H1 (cell line): Measurements from ENCODE around the gene CYB5R3. TPM values are rescaled to one million over a fixed set of nuclear protein-coding genes. Genes with fewer than 3 reads are reported as not detected.
A peak's percentile ranks its signal among the peaks of the same experiment; 100 is the strongest.

ENCODE experiments used
- CTCF ChIA-PET: fragments of 300-600 bp; sonication (Branson Sonifier 250); formaldehyde crosslinking; loops from one replicate; lab custom pipeline; 2021; ENCODE audit not compliant: partially characterized antibody; lab: Charles Lee
- POLR2A ChIA-PET: fragments of 300-600 bp; sonication (Branson Sonifier 250); formaldehyde crosslinking; loops from one replicate; lab custom pipeline; 2021; ENCODE audit warnings: inconsistent platforms; ENCODE audit not compliant: partially characterized antibody; lab: Charles Lee
- DNase-seq, 2 experiments: peaks; one replicate each; pipeline versions ENCODE4 v3.0.0 to v3.0.0-alpha.2; 2010 to 2022; ENCODE audit warnings: low spot score in 2 of 2, low read depth in 1 of 2, mixed read lengths in 1 of 2
- FAIRE-seq: peaks from 2 replicates; lab custom pipeline; 2011; peaks lifted over from hg19 to GRCh38; lab: Jason Lieb, UNC
- H2AFZ ChIP-seq: 2 replicates; pipeline ENCODE4 v1.8.1; 2012; ENCODE audit warnings: low read length, inconsistent platforms
- H2AK5ac ChIP-seq: 2 replicates; pipeline ENCODE4 v1.6.1; 2013; ENCODE audit warnings: low read depth, low read length
- H2BK120ac ChIP-seq: replicated peaks from 2 replicates; pipeline ENCODE3; 2013; ENCODE audit warnings: low read depth, low read length, inconsistent platforms
- H2BK12ac ChIP-seq: 2 replicates; pipeline ENCODE4 v1.6.1; 2013; ENCODE audit warnings: low read depth, low read length
- H2BK15ac ChIP-seq: 2 replicates; pipeline ENCODE4 v1.6.1; 2013; ENCODE audit warnings: low read length
- H2BK20ac ChIP-seq: 2 replicates; pipeline ENCODE4 v1.6.1; 2013; ENCODE audit warnings: low read length
- H2BK5ac ChIP-seq: 2 replicates; pipeline ENCODE4 v1.6.1; 2013; ENCODE audit warnings: low read depth, low read length
- H3K14ac ChIP-seq: 2 replicates; pipeline ENCODE4 v1.6.1; 2013; ENCODE audit warnings: inconsistent platforms; ENCODE audit not compliant: insufficient read length
- H3K18ac ChIP-seq: 2 replicates; pipeline ENCODE4 v1.6.1; 2013; ENCODE audit warnings: low read length; ENCODE audit errors: extremely low read depth
- H3K23ac ChIP-seq: 2 replicates; pipeline ENCODE4 v1.6.1; 2013; ENCODE audit warnings: inconsistent platforms; ENCODE audit not compliant: insufficient read length
- H3K23me2 ChIP-seq: 2 replicates; pipeline ENCODE4 v1.6.1; 2013; ENCODE audit warnings: low read depth, low read length
- H3K27ac ChIP-seq: 2 replicates; pipeline ENCODE4 v1.6.1; 2011; ENCODE audit warnings: low read depth, low read length, inconsistent platforms
- H3K27me3 ChIP-seq, 4 experiments: replicated peaks in 1 of 4; 1 replicate in 1 of 4; 2 replicates in 3 of 4; pipeline versions ENCODE4 v1.6.1 to v1.8.1; 2011 to 2013; ENCODE audit warnings: low read length in 3 of 4, mild to moderate bottlenecking in 3 of 4, inconsistent platforms in 2 of 4, mixed read lengths in 2 of 4, moderate library complexity in 1 of 4; ENCODE audit not compliant: control insufficient read depth in 3 of 4, insufficient read depth in 3 of 4; ENCODE audit errors: extremely low read depth in 1 of 4
- H3K36me3 ChIP-seq, 4 experiments: 2 replicates each; pipeline versions ENCODE4 v1.6.1 to v1.8.1; 2011 to 2013; ENCODE audit warnings: mild to moderate bottlenecking in 4 of 4, low read length in 3 of 4, moderate library complexity in 2 of 4, control low read depth in 1 of 4, inconsistent platforms in 1 of 4; ENCODE audit not compliant: insufficient read depth in 4 of 4, control insufficient read depth in 2 of 4
- H3K4ac ChIP-seq: replicated peaks from 2 replicates; pipeline ENCODE3; 2013; ENCODE audit warnings: low read length, low read depth, mixed read lengths, inconsistent platforms; ENCODE audit not compliant: insufficient read length
- H3K4me1 ChIP-seq, 4 experiments: replicated peaks in 1 of 4; 1 replicate in 1 of 4; 2 replicates in 3 of 4; pipeline versions ENCODE4 v1.6.1 to v1.8.1; 2011 to 2013; ENCODE audit warnings: low read length in 3 of 4, inconsistent platforms in 2 of 4, mixed read lengths in 1 of 4; ENCODE audit not compliant: insufficient read depth in 4 of 4, control insufficient read depth in 3 of 4
- H3K4me2 ChIP-seq, 2 experiments: 2 replicates each; pipeline versions ENCODE4 v1.6.1 to v1.8.1; 2011 to 2013; ENCODE audit warnings: low read depth in 2 of 2, low read length in 2 of 2, control low read depth in 1 of 2, inconsistent platforms in 1 of 2, mild to moderate bottlenecking in 1 of 2; ENCODE audit not compliant: insufficient read depth in 1 of 2
- H3K4me3 ChIP-seq, 4 experiments: fragments of 200-600, 300-600 bp in 1 of 4; sonication (generic), shearing (Covaris generic), sonication (Bioruptor Twin) in 1 of 4; 2 replicates each; pipeline versions ENCODE4 v1.5.1 to v1.8.1; 2011 to 2016; ENCODE audit warnings: low read length in 4 of 4, low read depth in 3 of 4, control low read depth in 2 of 4, inconsistent platforms in 2 of 4, mild to moderate bottlenecking in 2 of 4, mixed read lengths in 1 of 4, moderate library complexity in 1 of 4; ENCODE audit not compliant: insufficient read depth in 2 of 4; ENCODE audit errors: extremely low read depth in 1 of 4
- H3K56ac ChIP-seq: replicated peaks from 2 replicates; pipeline ENCODE3; 2013; ENCODE audit warnings: low read depth, mild to moderate bottlenecking, mixed read lengths, low read length, inconsistent platforms; ENCODE audit not compliant: insufficient read length
- H3K79me1 ChIP-seq: 2 replicates; pipeline ENCODE4 v1.6.1; 2013; ENCODE audit warnings: low read depth, low read length, control low read depth
- H3K79me2 ChIP-seq, 2 experiments: 2 replicates each; pipeline versions ENCODE4 v1.6.1 to v1.8.1; 2012 to 2013; ENCODE audit warnings: low read length in 2 of 2, mild to moderate bottlenecking in 2 of 2, inconsistent platforms in 1 of 2; ENCODE audit not compliant: insufficient read depth in 2 of 2, control insufficient read depth in 1 of 2
- H3K9ac ChIP-seq, 4 experiments: replicated peaks in 1 of 4; 1 replicate in 1 of 4; 2 replicates in 3 of 4; pipeline versions ENCODE4 v1.6.1 to v1.8.1; 2011 to 2013; ENCODE audit warnings: low read depth in 3 of 4, low read length in 3 of 4, control low read depth in 2 of 4, mild to moderate bottlenecking in 2 of 4, moderate library complexity in 2 of 4, inconsistent platforms in 1 of 4; ENCODE audit errors: extremely low read depth in 1 of 4
- H3K9me3 ChIP-seq, 2 experiments: 2 replicates each; pipeline versions ENCODE4 v1.6.1 to v1.8.1; 2012 to 2013; ENCODE audit warnings: mild to moderate bottlenecking in 2 of 2, moderate library complexity in 2 of 2, control low read depth in 1 of 2, inconsistent platforms in 1 of 2, low read depth in 1 of 2, low read length in 1 of 2, mixed read lengths in 1 of 2; ENCODE audit not compliant: insufficient read depth in 2 of 2
- H4K20me1 ChIP-seq, 2 experiments: replicated peaks in 1 of 2; 2 replicates each; pipeline versions ENCODE3 to v1.8.1; 2011 to 2013; ENCODE audit warnings: inconsistent platforms in 2 of 2, low read length in 2 of 2, mild to moderate bottlenecking in 1 of 2; ENCODE audit not compliant: insufficient read depth in 2 of 2, control insufficient read depth in 1 of 2
- H4K5ac ChIP-seq: 2 replicates; pipeline ENCODE4 v1.6.1; 2013; ENCODE audit warnings: low read length, low read depth, mixed read lengths, inconsistent platforms; ENCODE audit not compliant: insufficient read length
- H4K8ac ChIP-seq: 2 replicates; pipeline ENCODE4 v1.8.0; 2013; ENCODE audit warnings: mild to moderate bottlenecking, moderate library complexity, low read length, inconsistent platforms; ENCODE audit not compliant: insufficient read depth; ENCODE audit errors: extremely low read depth
- H4K91ac ChIP-seq: replicated peaks from 2 replicates; pipeline ENCODE3; 2013; ENCODE audit warnings: low read length, mixed read lengths, inconsistent platforms; ENCODE audit not compliant: insufficient read length
- POLR2A ChIP-seq, 2 experiments: IDR thresholded peaks; 1 replicate in 1 of 2; 2 replicates in 1 of 2; pipeline ENCODE4 v1.6.1; 2011; ENCODE audit warnings: low read depth in 2 of 2, low read length in 2 of 2, mild to moderate bottlenecking in 2 of 2; ENCODE audit errors: control extremely low read depth in 1 of 2
- SIRT6 ChIP-seq: IDR thresholded peaks from one replicate; pipeline ENCODE4 v1.7.1; 2012; ENCODE audit warnings: low read length, inconsistent platforms
- SIX5 ChIP-seq: IDR thresholded peaks from 2 replicates; pipeline ENCODE4 v1.6.1; 2011; ENCODE audit warnings: mild to moderate bottlenecking, low read depth, low read length
- TCF12 ChIP-seq: IDR thresholded peaks from 2 replicates; pipeline ENCODE4 v1.6.1; 2011; ENCODE audit warnings: low read depth, mild to moderate bottlenecking, low read length
- TEAD4 ChIP-seq: IDR thresholded peaks from 2 replicates; pipeline ENCODE4 v1.6.1; 2012; ENCODE audit warnings: low read depth, low read length, inconsistent platforms, mixed read lengths
- WGBS, 2 experiments: shearing (Covaris generic) in 1 of 2; methylation state at CpG; one replicate each; pipeline versions ENCODE4 v1.1.6 to v1.1.7; 2013 to 2015; ENCODE audit warnings: low lambda C conversion rate in 2 of 2, mixed read lengths in 2 of 2, inconsistent platforms in 1 of 2, low coverage in 1 of 2, missing lambda C conversion rate in 1 of 2; ENCODE audit not compliant: insufficient replicate concordance in 2 of 2, insufficient coverage in 1 of 2, insufficient read length in 1 of 2; ENCODE audit errors: extremely low coverage in 1 of 2, missing lambda C conversion rate in 1 of 2; 5-methylcytosine and 5-hydroxymethylcytosine counted together
- polyA plus RNA-seq, 7 experiments: library from polyadenylated mRNA; depleted of rRNA in 3 of 7; stranded (reverse) in 5 of 7; unstranded in 2 of 7; fragments of >200 nt in 5 of 7; fragments of 200-250 nt in 2 of 7; gene quantifications; 1 replicate in 5 of 7; 2 replicates in 1 of 7; 4 replicates in 1 of 7; pipeline versions ENCODE4 v1.2.1 to v1.2.3, GENCODE V29; 2011 to 2013; ENCODE audit warnings: missing spikeins in 2 of 7, mixed read lengths in 2 of 7
- total RNA-seq: library from RNA; stranded (reverse); fragmentation: NEBNext Ultra II Directional; extraction: Animal tissue kit (Norgen Biotek cat#: 25700); gene quantifications from 2 replicates; pipeline ENCODE4 v1.2.1, GENCODE V29; 2021
- TF ChIP-seq, protein P1 (sequence below), 3 experiments: IDR thresholded peaks; 1 replicate in 2 of 3; 2 replicates in 1 of 3; pipeline versions ENCODE4 v1.5.1 to v1.6.1; 2011; ENCODE audit warnings: low read length in 3 of 3, mild to moderate bottlenecking in 3 of 3, inconsistent platforms in 2 of 3, low read depth in 1 of 3, moderate library complexity in 1 of 3; ENCODE audit not compliant: insufficient read depth in 1 of 3; ENCODE audit errors: control extremely low read depth in 1 of 3

CYB5R3 gene
- total and polyA plus RNA-seq, 2 of the 8 experiments (the other 6 are each of a cell fraction or from before 2014, with no cell fraction given), result 75.3 to 113 TPM

DNA sequence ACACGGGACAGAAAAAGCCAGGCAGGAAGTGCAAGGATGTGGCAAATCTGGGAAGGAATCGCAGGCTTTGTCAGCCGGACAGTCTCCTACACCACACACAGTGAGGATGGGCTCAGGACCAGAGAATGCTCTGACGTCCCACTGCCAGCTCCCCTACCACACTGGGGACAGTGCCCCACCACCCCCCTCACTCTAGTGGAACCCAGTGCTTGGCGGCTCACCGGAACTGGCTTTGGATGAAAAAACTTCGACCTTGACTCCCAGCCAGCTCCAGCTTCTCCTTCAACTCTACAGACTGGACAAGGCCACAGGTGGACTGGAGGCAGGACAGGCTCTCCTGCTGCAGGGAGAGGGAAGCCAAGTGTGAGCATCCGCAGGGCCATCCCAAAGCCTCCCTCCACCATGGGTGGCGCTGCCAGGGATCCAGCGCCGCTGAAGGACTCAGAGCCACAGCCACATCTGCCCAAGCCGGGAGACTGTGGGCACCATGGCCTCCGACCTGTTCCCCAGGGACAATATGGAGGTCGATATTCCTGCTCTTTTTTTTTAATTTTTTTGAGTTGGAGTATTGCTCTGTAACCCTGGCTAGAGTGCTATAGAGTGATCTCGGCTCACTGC lies 71.5 kb downstream of the CYB5R3 start:
- Histone ChIP-seq H4K91ac (no peak overlapping the region), H3K79me1 (no peaks in the 10 kb centered on the region; the same call in 1 of the 2 replicates), H3K14ac (no peak overlapping the region), H3K23me2 (no peaks in the 10 kb centered on the region; the same call in 1 of the 2 replicates), H2BK12ac (no peak overlapping the region), H3K4ac (no peak overlapping the region), H3K4me1 (no peaks in the 10 kb centered on the region), H3K36me3 (peaks cover 7 to 46% (median 25%) of the 10 kb centered on the region in 4 experiments; a peak in 7 of 8 replicates), H3K27me3 (no peaks in the 10 kb centered on the region), H3K18ac (no peak overlapping the region), H2BK120ac (no peak overlapping the region), H2BK20ac (no peak overlapping the region), H2AFZ (no peak overlapping the region), H3K27ac (no peak overlapping the region), H4K5ac (no peak overlapping the region), H3K4me3 (no peak overlapping the region), H3K56ac (no peak overlapping the region), H2BK5ac (no peak overlapping the region; the same call in 1 of the 2 replicates), H3K9me3 (no peaks in the 10 kb centered on the region), H3K4me2 (no peak overlapping the region), H4K20me1 (peaks cover 0 to 5% of the 10 kb centered on the region in 2 experiments), H3K79me2 (peaks cover 0 to 10% of the 10 kb centered on the region in 2 experiments; a peak in 2 of 4 replicates), H2BK15ac (no peak overlapping the region), H3K23ac (no peak overlapping the region), H3K9ac (no peak overlapping the region; a peak in 1 of 7 replicates), H4K8ac (no peak overlapping the region), H2AK5ac (no peak overlapping the region)
- ChIA-PET POLR2A (interaction anchor here (0.7 to 2.5 kb wide), 5 partner anchors 9 to 37 kb away, joined by 3 to 13 read pairs (median 4); partner anchors contain the start of gene POLDIP3), CTCF (no interaction called here)
- FAIRE-seq (no peak), DNase-seq (no peak)
- WGBS, 2 experiments, result 94% methylated on average over 12 of the region's 15 CpGs; no CpG with 5 or more reads in 1 of the 2 experiments
- TF ChIP-seq TEAD4 (no peak), POLR2A (IDR thresholded peaks at IDR 0.05; ENCODE audit: control extremely low read depth in 1 of 2, low read depth in 2 of 2, low read length in 2 of 2) (peak in 1 of 2 experiments; percentile 19; a peak in 1 of 3 replicates), TCF12 (no peak), SIRT6 (no peak), SIX5 (no peak)
- TF ChIP-seq, protein P1, sequence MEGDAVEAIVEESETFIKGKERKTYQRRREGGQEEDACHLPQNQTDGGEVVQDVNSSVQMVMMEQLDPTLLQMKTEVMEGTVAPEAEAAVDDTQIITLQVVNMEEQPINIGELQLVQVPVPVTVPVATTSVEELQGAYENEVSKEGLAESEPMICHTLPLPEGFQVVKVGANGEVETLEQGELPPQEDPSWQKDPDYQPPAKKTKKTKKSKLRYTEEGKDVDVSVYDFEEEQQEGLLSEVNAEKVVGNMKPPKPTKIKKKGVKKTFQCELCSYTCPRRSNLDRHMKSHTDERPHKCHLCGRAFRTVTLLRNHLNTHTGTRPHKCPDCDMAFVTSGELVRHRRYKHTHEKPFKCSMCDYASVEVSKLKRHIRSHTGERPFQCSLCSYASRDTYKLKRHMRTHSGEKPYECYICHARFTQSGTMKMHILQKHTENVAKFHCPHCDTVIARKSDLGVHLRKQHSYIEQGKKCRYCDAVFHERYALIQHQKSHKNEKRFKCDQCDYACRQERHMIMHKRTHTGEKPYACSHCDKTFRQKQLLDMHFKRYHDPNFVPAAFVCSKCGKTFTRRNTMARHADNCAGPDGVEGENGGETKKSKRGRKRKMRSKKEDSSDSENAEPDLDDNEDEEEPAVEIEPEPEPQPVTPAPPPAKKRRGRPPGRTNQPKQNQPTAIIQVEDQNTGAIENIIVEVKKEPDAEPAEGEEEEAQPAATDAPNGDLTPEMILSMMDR (IDR thresholded peaks at IDR 0.05; ENCODE audit: control extremely low read depth in 1 of 3, insufficient read depth in 1 of 3, low read depth in 1 of 3, low read length in 3 of 3), result no peak
